Ishikawa (cell line): ENCODE results near the gene VAMP4.

Source experiments
- EP300 ChIP-seq: IDR thresholded peaks from 2 replicates; pipeline ENCODE4 v1.6.1; 2012; ENCODE audit warnings: borderline replicate concordance
- FOXM1 ChIP-seq: IDR thresholded peaks from 2 replicates; pipeline ENCODE4 v1.6.1; 2012; ENCODE audit warnings: low read depth, borderline replicate concordance
- MAX ChIP-seq: IDR thresholded peaks from 2 replicates; pipeline ENCODE4 v1.6.1; 2012
- RAD21 ChIP-seq: IDR thresholded peaks from 2 replicates; pipeline ENCODE4 v1.6.1; 2012; ENCODE audit warnings: low read depth
- REST ChIP-seq: IDR thresholded peaks from 2 replicates; pipeline ENCODE4 v1.6.1; 2012; ENCODE audit warnings: low read depth, mild to moderate bottlenecking
- TAF1 ChIP-seq: IDR thresholded peaks from 2 replicates; pipeline ENCODE4 v1.6.1; 2012; ENCODE audit warnings: low read depth, mild to moderate bottlenecking
- ZBTB7A ChIP-seq: IDR thresholded peaks from 2 replicates; pipeline ENCODE4 v1.6.1; 2012; ENCODE audit warnings: low read depth

- TF ChIP-seq TAF1 (no peak), REST (no peak), EP300 (no peak), RAD21 (no peak), MAX (no peak), FOXM1 (no peak), ZBTB7A (no peak)
Observed at GRCh38 chr1:171780583-171781175, 38.8 kb upstream of the VAMP4 start.
